ENCODE measurements around the gene CDH23.

DNA sequence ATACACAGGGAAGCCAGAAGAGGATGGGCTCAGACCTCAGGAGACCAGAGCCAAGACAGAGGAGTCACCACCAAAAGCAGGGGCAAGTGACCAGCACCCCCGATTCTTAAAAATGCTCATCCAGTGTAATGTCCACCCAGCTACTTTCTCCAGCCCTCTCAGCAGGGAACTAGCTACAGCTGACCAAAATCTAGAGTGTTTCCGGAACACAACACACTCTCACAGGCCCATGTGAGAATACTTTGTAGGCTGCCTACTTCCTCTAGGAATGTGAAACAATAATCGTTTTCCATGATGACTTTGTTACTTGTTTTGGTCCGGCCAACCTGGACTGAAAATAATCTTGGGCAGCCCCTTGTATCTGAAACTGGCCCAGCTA, 439.9 kb downstream of the CDH23 start:
- TF ChIP-seq GATA3 (IDR thresholded peaks at IDR 0.05; ENCODE audit: low read depth, low read length) (no peak), GATA2 (IDR thresholded peaks at IDR 0.05; ENCODE audit: low read depth, low read length) (no peak)

Measured in SH-SY5Y (cell line).